HG02970 (cell line): ENCODE results near the gene SAXO1.
A peak's percentile ranks its signal among the peaks of the same experiment; 100 is the strongest.
"Not testable (repeated sequence)": the region's sequence is repeated elsewhere in the genome, so short reads cannot be mapped to it uniquely, and the experiment has no call there.

Experiments used
- ATAC-seq: cut with Tn5 transposase; IDR thresholded peaks from one replicate; pipeline ENCODE4 v1.9.1; 2021; ENCODE audit warnings: mild to moderate bottlenecking, moderate library complexity, moderate number of reproducible peaks; ENCODE audit not compliant: unreplicated experiment, low FRiP score

The SAXO1 gene

GRCh38 chr9:19033015-19033414 is at the start of gene SAXO1:
TSS of gene SAXO1 (minus strand) at chr9:19033209. CDS start at chr9:19032908, 301 bp downstream.
- ATAC-seq: no peak

GRCh38 chr9:19074836-19075235 is 41.8 kb upstream of the SAXO1 start:
- no peak for ATAC-seq

DNA sequence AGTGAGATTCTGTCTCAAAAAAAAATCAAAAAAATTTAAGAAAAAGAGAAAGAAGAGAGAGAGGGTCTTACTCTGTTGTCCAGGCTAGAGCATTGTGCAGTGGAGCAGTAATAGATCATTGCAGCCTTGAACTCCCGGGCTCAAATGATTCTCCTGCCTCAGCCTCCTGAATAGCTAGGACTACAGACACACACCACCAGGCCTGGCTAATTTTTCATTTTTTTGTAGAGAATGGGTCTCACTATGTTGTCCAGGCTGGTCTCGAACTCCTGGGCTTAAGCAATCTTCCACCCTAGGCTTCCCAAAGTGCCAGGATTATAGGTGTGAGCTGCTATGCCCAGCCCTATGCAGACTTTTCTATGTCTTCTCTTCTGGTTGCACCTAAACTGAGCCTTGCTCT is 41.2 kb upstream of the SAXO1 start:
- no peak for ATAC-seq

DNA sequence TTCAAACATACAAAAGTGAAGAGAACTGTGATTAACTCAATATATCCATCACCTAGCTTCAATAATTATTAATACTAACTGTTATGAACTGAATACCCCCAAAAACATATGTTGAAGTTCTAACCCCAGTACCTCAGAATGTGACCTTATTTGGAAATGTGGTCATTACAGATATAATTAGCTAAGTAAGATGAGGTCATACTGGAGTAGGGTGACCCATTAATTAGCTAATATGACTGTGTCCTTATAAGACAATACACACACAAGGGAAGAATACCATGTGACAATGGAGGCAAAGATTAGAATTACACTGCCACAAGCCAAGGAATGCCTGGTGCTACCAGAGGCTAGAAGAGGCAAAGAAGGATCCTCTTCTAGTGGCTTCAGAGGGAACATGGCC is 24.0 kb upstream of the SAXO1 start:
- ATAC-seq: no peak

DNA sequence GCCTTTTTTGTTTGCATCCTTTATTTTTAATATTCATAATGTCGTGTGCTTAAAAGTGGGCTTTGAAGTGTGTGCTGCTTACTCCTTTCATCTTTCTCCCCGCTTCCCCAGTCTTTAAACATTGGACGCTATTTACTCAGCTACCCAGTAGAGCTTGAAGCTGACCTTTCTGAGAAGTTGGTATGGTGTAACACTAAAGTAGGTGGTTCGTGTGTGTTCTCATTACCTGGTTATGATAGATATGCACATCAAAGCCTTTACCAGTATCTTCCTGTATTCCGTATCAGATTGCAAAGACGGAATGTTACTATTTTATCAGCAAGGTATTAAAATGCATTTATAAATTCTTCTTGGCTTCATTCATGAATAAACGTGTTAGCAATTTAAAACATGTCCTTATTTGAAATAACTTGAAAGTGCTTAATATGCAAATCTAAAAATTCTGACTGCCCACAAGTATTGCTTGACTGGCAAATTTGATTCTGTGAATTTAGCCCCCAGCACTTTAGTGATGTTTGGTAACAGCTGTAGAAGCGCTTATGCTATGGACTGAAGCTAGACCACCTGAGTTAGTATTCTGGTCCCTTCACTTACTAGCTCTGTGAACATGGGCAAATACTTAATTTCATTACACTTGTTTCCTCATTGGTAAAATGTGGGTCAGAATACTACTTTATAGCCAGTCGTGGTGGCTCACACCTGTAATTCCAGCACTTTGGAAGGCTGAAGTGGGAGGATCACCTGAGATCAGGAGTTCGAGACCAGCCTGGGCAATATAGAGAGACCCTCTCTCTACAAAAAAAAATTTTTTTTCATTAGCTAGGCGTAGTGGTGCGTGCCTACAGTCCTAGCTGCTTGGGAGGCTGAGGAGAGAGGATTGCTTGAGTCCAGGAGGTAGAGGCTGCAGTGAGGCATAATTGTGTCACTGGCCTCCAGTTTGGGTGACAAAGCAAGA is 17.9 kb upstream of the SAXO1 start:
- ATAC-seq: no peak

DNA sequence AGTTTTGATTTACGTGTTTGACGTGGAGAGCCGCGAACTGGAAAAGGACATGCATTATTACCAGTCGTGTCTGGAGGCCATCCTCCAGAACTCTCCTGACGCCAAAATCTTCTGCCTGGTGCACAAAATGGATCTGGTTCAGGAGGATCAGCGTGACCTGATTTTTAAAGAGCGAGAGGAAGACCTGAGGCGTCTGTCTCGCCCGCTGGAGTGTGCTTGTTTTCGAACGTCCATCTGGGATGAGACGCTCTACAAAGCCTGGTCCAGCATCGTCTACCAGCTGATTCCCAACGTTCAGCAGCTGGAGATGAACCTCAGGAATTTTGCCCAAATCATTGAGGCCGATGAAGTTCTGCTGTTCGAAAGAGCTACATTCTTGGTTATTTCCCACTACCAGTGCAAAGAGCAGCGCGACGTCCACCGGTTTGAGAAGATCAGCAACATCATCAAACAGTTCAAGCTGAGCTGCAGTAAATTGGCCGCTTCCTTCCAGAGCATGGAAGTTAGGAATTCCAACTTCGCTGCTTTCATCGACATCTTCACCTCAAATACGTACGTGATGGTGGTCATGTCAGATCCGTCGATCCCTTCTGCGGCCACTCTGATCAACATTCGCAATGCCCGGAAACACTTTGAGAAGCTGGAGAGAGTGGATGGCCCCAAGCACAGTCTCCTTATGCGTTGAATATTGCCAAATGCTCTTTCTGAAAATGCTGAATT is 17.1 kb upstream of the SAXO1 start:
- no peak for ATAC-seq

GRCh38 chr9:19048966-19049916 is 16.2 kb upstream of the SAXO1 start, which contains the start of gene RRAGA:
TSS of gene RRAGA (plus strand) at chr9:19049427. CDS start at chr9:19049660, 233 bp downstream.
- peak; percentile 96 for ATAC-seq

DNA sequence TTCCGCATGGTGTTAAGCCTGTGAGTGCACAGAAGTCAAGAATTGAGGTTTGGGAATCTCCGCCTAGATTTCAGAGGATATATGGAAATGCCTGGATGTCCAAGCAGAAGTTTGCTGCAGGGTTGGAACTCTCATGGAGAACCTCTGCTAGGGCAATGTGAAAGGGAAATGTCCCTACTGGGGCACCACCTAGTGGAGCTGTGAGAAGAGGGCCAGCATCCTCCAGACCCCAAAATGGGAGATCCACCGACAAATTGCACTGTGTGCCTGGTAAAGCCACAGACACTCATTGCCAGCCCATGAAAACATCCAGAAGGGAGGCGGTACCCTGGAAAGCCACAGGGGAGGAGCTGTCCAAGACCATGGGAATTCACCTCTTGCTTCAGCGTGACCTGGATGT is 3.6 kb upstream of the SAXO1 start:
- no peak for ATAC-seq

DNA sequence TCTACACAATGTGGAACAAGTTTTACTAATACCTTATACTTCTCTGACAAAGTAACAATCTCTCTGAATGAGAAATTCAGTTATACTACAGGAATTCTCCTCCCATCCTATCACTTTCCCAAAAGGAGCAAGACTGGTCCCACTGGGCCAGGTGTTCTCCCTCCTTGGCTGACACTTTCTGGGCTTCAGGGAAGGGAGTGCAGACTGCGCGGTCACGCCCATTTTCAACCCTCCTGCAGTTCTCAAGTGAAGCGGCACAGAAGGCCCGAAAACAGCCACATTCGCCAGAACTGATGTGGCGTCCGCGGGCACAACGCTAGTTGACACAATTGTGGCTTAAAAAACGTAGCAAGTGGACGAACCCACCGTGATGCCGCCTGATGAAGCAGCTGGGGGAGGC is 603 bp downstream of the SAXO1 start:
- ATAC-seq: no peak

DNA sequence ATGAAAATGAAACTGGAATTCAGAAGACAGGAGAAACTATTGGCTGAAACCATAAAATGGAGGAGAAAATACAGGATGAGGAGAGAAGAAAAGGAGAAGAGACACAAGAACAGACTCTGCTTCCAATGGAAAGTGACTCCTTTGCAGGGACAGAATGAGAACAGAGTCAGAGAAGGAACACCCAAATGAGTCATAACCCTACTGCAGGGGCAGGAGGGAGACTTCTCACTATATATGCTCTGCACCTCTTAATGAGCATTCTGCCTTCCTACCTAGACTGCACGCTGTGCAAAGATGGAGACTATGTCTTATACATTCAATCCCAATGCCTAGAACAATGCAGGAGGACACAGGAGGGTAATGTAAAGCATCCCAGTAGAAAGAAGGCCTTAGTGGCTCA is 2.1 kb downstream of the SAXO1 start:
- ATAC-seq: no peak

- ATAC-seq: no peak
These were observed 4.1 kb downstream of the SAXO1 start for GRCh38 chr9:19028835-19029451.

- ATAC-seq: no peak
These were observed 5.2 kb downstream of the SAXO1 start for GRCh38 chr9:19027825-19028224.

GRCh38 chr9:19026375-19026774 is 6.6 kb downstream of the SAXO1 start:
- ATAC-seq: no peak

DNA sequence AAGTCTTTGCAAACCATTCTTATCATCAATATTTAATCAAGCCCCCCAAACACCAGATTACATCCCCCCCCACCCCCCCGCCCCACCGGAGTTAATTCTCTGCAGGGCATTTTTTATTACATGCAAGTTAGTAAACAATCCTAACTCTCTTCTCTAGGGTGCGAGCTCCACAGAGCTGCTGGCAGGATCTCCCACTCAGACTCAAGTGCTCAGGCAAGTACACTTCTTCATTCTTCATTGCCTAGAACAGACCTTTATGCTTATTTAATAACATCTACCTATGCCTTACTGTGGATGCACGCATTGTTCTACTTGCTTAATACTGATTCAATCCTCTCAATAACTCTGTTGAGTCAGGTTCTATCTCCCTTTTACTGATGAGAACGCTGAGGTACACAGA is 9.9 kb downstream of the SAXO1 start:
- no peak for ATAC-seq

- ATAC-seq: no peak
These were observed 10.8 kb downstream of the SAXO1 start for GRCh38 chr9:19022206-19022605.

GRCh38 chr9:19021649-19022048 is 11.4 kb downstream of the SAXO1 start:
- ATAC-seq: not testable (repeated sequence)

DNA sequence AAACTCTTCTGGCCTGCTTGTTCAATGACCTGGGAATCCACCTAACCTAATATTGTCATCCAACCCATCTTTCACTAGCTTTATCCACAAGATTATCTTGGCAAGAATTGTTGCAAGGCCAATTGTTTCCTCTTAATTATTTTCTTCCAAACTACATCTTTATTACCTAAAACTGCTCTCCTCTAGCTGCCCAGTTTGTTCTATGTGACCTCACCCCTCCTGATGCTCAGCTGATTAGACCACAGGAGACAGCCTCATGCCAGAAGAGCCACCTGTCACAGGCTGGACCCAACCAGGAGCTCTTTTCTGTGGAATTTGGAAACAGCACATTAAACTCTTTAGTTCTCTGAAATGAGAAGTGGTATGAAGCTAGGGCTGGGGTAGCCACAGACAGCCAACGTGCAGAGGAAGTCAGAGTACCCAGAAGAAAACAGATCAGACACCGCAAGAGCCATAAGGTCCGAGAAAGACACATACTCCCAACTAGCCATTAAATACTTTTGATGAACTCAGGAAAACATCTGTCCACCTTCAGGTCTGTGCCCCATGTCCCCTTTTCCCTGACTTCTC is 12.0 kb downstream of the SAXO1 start:
- ATAC-seq: no peak

DNA sequence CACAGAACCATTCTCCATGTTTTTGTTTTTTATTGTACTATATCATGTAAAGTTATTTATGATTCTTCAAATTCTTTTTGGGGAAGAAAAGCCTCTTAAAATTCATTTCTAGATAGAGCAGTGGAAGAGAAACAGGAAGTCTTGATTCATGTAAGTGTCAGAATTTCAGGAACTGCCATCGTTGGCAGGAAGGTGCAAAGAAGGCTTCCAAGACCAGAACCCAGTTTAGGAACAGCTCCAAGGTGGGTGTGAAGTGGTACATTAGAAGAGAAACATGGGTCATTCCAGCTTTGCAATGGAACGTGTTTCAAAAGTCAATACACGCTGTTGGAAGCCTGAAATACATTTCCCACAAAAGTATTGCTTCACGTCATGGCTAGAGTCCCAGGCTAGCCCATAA is 14.8 kb downstream of the SAXO1 start:
- no peak for ATAC-seq

DNA sequence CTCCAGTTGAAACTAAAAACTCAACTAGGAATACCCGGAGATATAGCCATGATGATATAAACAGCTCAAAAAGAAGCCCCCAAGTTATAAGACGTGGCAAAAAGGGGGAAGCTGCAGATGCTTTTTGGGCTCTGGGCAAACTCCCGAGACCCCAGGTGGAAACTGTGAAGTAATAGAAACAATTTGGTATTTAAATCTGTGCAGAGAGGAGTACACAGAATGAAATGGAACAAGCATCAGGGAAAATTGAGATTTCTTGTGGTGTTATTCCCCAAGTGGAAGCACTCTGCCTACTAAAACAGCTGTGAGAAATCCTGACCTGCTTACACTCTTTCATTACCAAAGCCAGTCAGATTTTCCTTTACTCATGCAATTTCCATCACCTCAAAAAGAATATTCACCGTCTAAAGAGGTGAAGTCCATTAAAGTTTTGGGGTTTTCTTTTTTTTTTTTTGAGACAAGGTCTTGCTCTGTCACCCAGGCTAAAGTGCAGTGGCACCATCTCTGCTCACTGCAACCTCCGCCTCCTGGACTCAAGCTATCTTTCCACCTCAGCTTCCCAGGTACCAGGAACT is 23.5 kb downstream of the SAXO1 start:
- no peak for ATAC-seq
